HG03342 (cell line): ENCODE measurements around the gene MARCHF6.
"Not testable (repeated sequence)": the region's sequence is repeated elsewhere in the genome, so short reads cannot be mapped to it uniquely, and the experiment has no call there.

ENCODE experiments used
- ATAC-seq: cut with Tn5 transposase; IDR thresholded peaks from one replicate; pipeline ENCODE4 v1.9.1; 2021; ENCODE audit warnings: mild to moderate bottlenecking, moderate library complexity; ENCODE audit not compliant: unreplicated experiment

Gene MARCHF6

GRCh38 chr5:10374046-10375022 is 20.8 kb downstream of the MARCHF6 start:
- no peak for ATAC-seq

- ATAC-seq = not testable (repeated sequence)
Measured at GRCh38 chr5:10375146-10375545, 21.7 kb downstream of the MARCHF6 start.

GRCh38 chr5:10376544-10376943 is 23.0 kb downstream of the MARCHF6 start:
- no peak for ATAC-seq

- ATAC-seq = no peak
Measured at GRCh38 chr5:10377081-10377480, 23.6 kb downstream of the MARCHF6 start.

GRCh38 chr5:10381803-10382202 is 28.3 kb downstream of the MARCHF6 start:
- no peak for ATAC-seq

GRCh38 chr5:10384483-10384882 is 31.0 kb downstream of the MARCHF6 start:
- ATAC-seq = no peak

GRCh38 chr5:10387690-10388089 is 34.2 kb downstream of the MARCHF6 start:
- ATAC-seq = no peak

GRCh38 chr5:10391130-10391529 is 37.6 kb downstream of the MARCHF6 start:
- no peak for ATAC-seq

- not testable (repeated sequence) for ATAC-seq
Measured at GRCh38 chr5:10392567-10393328, 39.3 kb downstream of the MARCHF6 start.

- ATAC-seq = no peak
Measured at GRCh38 chr5:10393491-10393890, 40.0 kb downstream of the MARCHF6 start.

GRCh38 chr5:10396552-10396951 is 43.1 kb downstream of the MARCHF6 start:
- ATAC-seq = no peak

GRCh38 chr5:10399839-10400238 is 46.3 kb downstream of the MARCHF6 start:
- ATAC-seq = no peak

GRCh38 chr5:10400411-10400810 is 46.9 kb downstream of the MARCHF6 start:
- no peak for ATAC-seq

- ATAC-seq = no peak
Measured at GRCh38 chr5:10400831-10401230, 47.3 kb downstream of the MARCHF6 start.

GRCh38 chr5:10401498-10401897 is 48.0 kb downstream of the MARCHF6 start:
- ATAC-seq = peak; percentile 73
